ENCODE data around the gene CEP78.

CEP78 gene

GRCh38 chr9:78314953-78315870, 79.3 kb downstream of the CEP78 start:
- Histone ChIP-seq H3K9me2 (replicated peaks; ENCODE audit: low read depth, low read length) (no peaks in the 10 kb centered on the region), H3F3A (ENCODE audit: low read depth) (no peaks in the 10 kb centered on the region), H3K4me2 (ENCODE audit: low read depth, low read length, poor library complexity, severe bottlenecking) (no peak overlapping the region), H3K4me1 (ENCODE audit: insufficient read depth, low read length, poor library complexity, severe bottlenecking) (no peaks in the 10 kb centered on the region), H3K9ac (ENCODE audit: low read depth, low read length, poor library complexity, severe bottlenecking) (no peak overlapping the region), H2AFZ (ENCODE audit: low read length) (no peak overlapping the region), H3K27me3 (ENCODE audit: insufficient read depth, low read length, poor library complexity, severe bottlenecking) (no peaks in the 10 kb centered on the region), H3K79me2 (ENCODE audit: insufficient read depth, low read length) (no peaks in the 10 kb centered on the region), H3K9me3 (ENCODE audit: insufficient read depth, low read depth, low read length) (no peaks in the 10 kb centered on the region), H3K4me3 (ENCODE audit: low read length, poor library complexity, severe bottlenecking) (no peak overlapping the region), H3K36me3 (ENCODE audit: insufficient read depth, low read length) (no peaks in the 10 kb centered on the region), H4K20me1 (ENCODE audit: insufficient read depth, low read length, poor library complexity, severe bottlenecking) (no peaks in the 10 kb centered on the region)
- no peak for TF ChIP-seq EZH2phosphoT487 (IDR thresholded peaks at IDR 0.05; ENCODE audit: borderline replicate concordance)
- TF ChIP-seq, protein P1, sequence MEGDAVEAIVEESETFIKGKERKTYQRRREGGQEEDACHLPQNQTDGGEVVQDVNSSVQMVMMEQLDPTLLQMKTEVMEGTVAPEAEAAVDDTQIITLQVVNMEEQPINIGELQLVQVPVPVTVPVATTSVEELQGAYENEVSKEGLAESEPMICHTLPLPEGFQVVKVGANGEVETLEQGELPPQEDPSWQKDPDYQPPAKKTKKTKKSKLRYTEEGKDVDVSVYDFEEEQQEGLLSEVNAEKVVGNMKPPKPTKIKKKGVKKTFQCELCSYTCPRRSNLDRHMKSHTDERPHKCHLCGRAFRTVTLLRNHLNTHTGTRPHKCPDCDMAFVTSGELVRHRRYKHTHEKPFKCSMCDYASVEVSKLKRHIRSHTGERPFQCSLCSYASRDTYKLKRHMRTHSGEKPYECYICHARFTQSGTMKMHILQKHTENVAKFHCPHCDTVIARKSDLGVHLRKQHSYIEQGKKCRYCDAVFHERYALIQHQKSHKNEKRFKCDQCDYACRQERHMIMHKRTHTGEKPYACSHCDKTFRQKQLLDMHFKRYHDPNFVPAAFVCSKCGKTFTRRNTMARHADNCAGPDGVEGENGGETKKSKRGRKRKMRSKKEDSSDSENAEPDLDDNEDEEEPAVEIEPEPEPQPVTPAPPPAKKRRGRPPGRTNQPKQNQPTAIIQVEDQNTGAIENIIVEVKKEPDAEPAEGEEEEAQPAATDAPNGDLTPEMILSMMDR (conservative IDR thresholded peaks at IDR 0.05; ENCODE audit: low read length): no peak

GRCh38 chr9:78316166-78316892, 80.5 kb downstream of the CEP78 start:
- Histone ChIP-seq H3K9me3 (ENCODE audit: insufficient read depth, low read depth, low read length) (no peaks in the 10 kb centered on the region), H3K9me2 (replicated peaks; ENCODE audit: low read depth, low read length) (no peaks in the 10 kb centered on the region), H3F3A (ENCODE audit: low read depth) (no peaks in the 10 kb centered on the region), H3K4me3 (ENCODE audit: low read length, poor library complexity, severe bottlenecking) (no peak overlapping the region), H3K4me1 (ENCODE audit: insufficient read depth, low read length, poor library complexity, severe bottlenecking) (no peaks in the 10 kb centered on the region), H3K79me2 (ENCODE audit: insufficient read depth, low read length) (no peaks in the 10 kb centered on the region), H4K20me1 (ENCODE audit: insufficient read depth, low read length, poor library complexity, severe bottlenecking) (no peaks in the 10 kb centered on the region), H3K27me3 (ENCODE audit: insufficient read depth, low read length, poor library complexity, severe bottlenecking) (no peaks in the 10 kb centered on the region), H3K4me2 (ENCODE audit: low read depth, low read length, poor library complexity, severe bottlenecking) (no peak overlapping the region), H2AFZ (ENCODE audit: low read length) (no peak overlapping the region), H3K36me3 (ENCODE audit: insufficient read depth, low read length) (no peaks in the 10 kb centered on the region), H3K9ac (ENCODE audit: low read depth, low read length, poor library complexity, severe bottlenecking) (no peak overlapping the region)
- TF ChIP-seq, protein P1 (conservative IDR thresholded peaks at IDR 0.05; ENCODE audit: low read length): no peak
- TF ChIP-seq EZH2phosphoT487 (IDR thresholded peaks at IDR 0.05; ENCODE audit: borderline replicate concordance): no peak

DNA sequence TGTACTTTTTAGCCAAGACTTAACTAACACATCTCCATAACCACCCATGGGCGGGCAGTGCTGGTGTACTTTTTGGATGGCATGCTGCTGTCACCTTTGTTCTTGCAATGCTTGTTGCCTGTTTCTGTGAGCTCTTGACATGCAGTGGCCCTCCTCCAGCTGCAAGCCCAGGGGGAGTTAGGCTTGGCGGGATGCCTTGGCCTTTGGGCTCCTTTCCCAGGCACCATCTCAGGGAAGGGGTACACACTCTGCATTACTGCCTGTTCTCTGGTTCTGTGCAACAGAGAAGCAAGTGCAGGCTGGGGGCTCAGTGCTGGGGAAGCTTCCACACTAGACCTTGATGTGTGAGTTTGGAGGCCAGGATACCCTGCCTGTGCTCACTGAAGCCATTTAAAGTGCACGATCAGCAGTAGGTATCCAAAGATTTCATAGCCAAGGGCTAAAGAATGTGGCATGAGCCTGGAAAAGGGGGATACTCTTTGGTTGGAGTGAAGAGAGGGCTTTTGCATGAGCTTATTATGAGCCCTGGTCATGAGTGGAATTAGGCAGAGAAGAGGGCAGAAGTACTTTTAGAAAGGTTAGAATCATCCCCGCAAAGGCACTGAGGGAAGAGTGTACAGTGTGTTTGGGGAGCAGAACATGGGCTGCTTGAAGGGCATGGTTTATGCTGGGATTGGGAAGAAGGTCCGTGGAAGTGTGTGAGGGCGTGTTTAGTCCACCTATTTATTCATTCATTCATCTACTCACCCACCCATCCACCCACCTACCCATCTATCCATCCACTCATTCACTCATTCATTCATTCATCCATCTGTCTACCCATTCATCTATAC, 83.5 kb downstream of the CEP78 start:
- Histone ChIP-seq H3K79me2 (ENCODE audit: insufficient read depth, low read length) (no peaks in the 10 kb centered on the region), H2AFZ (ENCODE audit: low read length) (no peak overlapping the region), H4K20me1 (ENCODE audit: insufficient read depth, low read length, poor library complexity, severe bottlenecking) (no peaks in the 10 kb centered on the region), H3K4me3 (ENCODE audit: low read length, poor library complexity, severe bottlenecking) (no peak overlapping the region), H3K9me3 (ENCODE audit: insufficient read depth, low read depth, low read length) (no peaks in the 10 kb centered on the region), H3K9me2 (replicated peaks; ENCODE audit: low read depth, low read length) (no peaks in the 10 kb centered on the region), H3K4me2 (ENCODE audit: low read depth, low read length, poor library complexity, severe bottlenecking) (no peak overlapping the region), H3F3A (ENCODE audit: low read depth) (no peaks in the 10 kb centered on the region), H3K4me1 (ENCODE audit: insufficient read depth, low read length, poor library complexity, severe bottlenecking) (no peaks in the 10 kb centered on the region), H3K27me3 (ENCODE audit: insufficient read depth, low read length, poor library complexity, severe bottlenecking) (no peaks in the 10 kb centered on the region), H3K36me3 (ENCODE audit: insufficient read depth, low read length) (no peaks in the 10 kb centered on the region), H3K9ac (ENCODE audit: low read depth, low read length, poor library complexity, severe bottlenecking) (no peak overlapping the region)
- TF ChIP-seq, protein P1 (conservative IDR thresholded peaks at IDR 0.05; ENCODE audit: low read length): no peak
- TF ChIP-seq EZH2phosphoT487 (IDR thresholded peaks at IDR 0.05; ENCODE audit: borderline replicate concordance): no peak

Data from Loucy (cell line).